K562 (cell line): ENCODE results near the gene HCST. TPM values are rescaled to one million over a fixed set of nuclear protein-coding genes. Genes with fewer than 3 reads are reported as not detected.

Source experiments
- ATF1 ChIP-seq, 2 experiments: fragments of 450-650 bp in 1 of 2; IDR thresholded peaks; 2 replicates each; pipeline ENCODE4 v1.6.1; 2016; ENCODE audit warnings: missing compliant biosample characterization in 1 of 2, missing genetic modification characterization in 1 of 2
- BRF2 ChIP-seq: IDR thresholded peaks from 3 replicates; pipeline ENCODE4 v1.6.1; 2011; ENCODE audit warnings: borderline replicate concordance, mild to moderate bottlenecking; ENCODE audit not compliant: insufficient read length, insufficient read depth
- CEBPZ ChIP-seq: fragments of 150-350 bp; IDR thresholded peaks from 2 replicates; pipeline ENCODE4 v1.6.1; 2014; ENCODE audit warnings: low read depth, mild to moderate bottlenecking, low read length, borderline replicate concordance
- CREB3L1 ChIP-seq: fragments of 450-650 bp; IDR thresholded peaks from 2 replicates; pipeline ENCODE4 v1.6.1; 2014; ENCODE audit warnings: low read depth, mild to moderate bottlenecking, moderate library complexity, borderline replicate concordance
- E2F6 ChIP-seq, 2 experiments: IDR thresholded peaks; 2 replicates each; pipeline ENCODE4 v1.6.1; 2011; ENCODE audit warnings: borderline replicate concordance in 1 of 2, control low read depth in 1 of 2, low read depth in 1 of 2, low read length in 1 of 2, mild to moderate bottlenecking in 1 of 2, mixed read lengths in 1 of 2, moderate library complexity in 1 of 2; ENCODE audit not compliant: insufficient read depth in 1 of 2, insufficient read length in 1 of 2, poor library complexity in 1 of 2, severe bottlenecking in 1 of 2; ENCODE audit errors: extremely low read depth in 1 of 2
- HDAC8 ChIP-seq: fragments of 450-650 bp; IDR thresholded peaks from 2 replicates; pipeline ENCODE4 v1.6.1; 2016; ENCODE audit warnings: mild to moderate bottlenecking, missing genetic modification characterization, moderate library complexity, missing compliant biosample characterization
- HES1 ChIP-seq: fragments of 450-650 bp; IDR thresholded peaks from 2 replicates; pipeline ENCODE4 v1.6.1; 2016; ENCODE audit warnings: low read depth, mild to moderate bottlenecking, moderate library complexity
- HNRNPLL ChIP-seq: fragments of 200-400 bp; formaldehyde crosslinking; IDR thresholded peaks from 2 replicates; pipeline ENCODE4 v1.6.1; 2017; ENCODE audit warnings: low read length, low read depth, mild to moderate bottlenecking; ENCODE audit not compliant: poor library complexity, severe bottlenecking
- MAFF ChIP-seq: IDR thresholded peaks from 2 replicates; pipeline ENCODE4 v1.6.1; 2012; ENCODE audit warnings: low read length, improper control_type of control experiment
- MCM5 ChIP-seq: fragments of 450-650 bp; IDR thresholded peaks from 2 replicates; pipeline ENCODE4 v1.6.1; 2016; ENCODE audit warnings: low read depth
- MTA2 ChIP-seq: fragments of 450-650 bp; IDR thresholded peaks from 2 replicates; pipeline ENCODE4 v1.6.1; 2016; ENCODE audit warnings: low read depth
- NRF1 ChIP-seq, 2 experiments: fragments of 450-650 bp; IDR thresholded peaks in 1 of 2; conservative IDR thresholded peaks in 1 of 2; 2 replicates each; pipeline ENCODE4 v1.6.1; 2014; ENCODE audit warnings: mild to moderate bottlenecking in 2 of 2
- PHF20 ChIP-seq: fragments of 450-650 bp; IDR thresholded peaks from 2 replicates; pipeline ENCODE4 v1.6.1; 2018; ENCODE audit not compliant: partially characterized antibody
- POLR2B ChIP-seq: fragments of 450-650 bp; IDR thresholded peaks from 2 replicates; pipeline ENCODE4 v1.6.1; 2018; ENCODE audit warnings: low read depth; ENCODE audit not compliant: partially characterized antibody
- RBM14 ChIP-seq: fragments of 200-400 bp; formaldehyde crosslinking; IDR thresholded peaks from 2 replicates; pipeline ENCODE4 v1.6.1; 2018; ENCODE audit warnings: low read depth, mild to moderate bottlenecking, low read length, moderate library complexity, borderline replicate concordance; ENCODE audit not compliant: insufficient read depth
- SMAD4 ChIP-seq: fragments of 250-450 bp; sonication (Bioruptor Pico); conservative IDR thresholded peaks from 2 replicates; pipeline ENCODE4 v1.8.0; 2021; ENCODE audit warnings: inconsistent platforms, mild to moderate bottlenecking, moderate library complexity
- SMARCA4 ChIP-seq: fragments of 450-650 bp; IDR thresholded peaks from 2 replicates; pipeline ENCODE4 v1.6.1; 2016
- TBP ChIP-seq: optimal IDR thresholded peaks from 2 replicates; pipeline ENCODE3; 2011; ENCODE audit warnings: low read depth, low read length, improper control_type of control experiment
- ZNF583 ChIP-seq: fragments of 250-450 bp; sonication (Bioruptor Pico); IDR thresholded peaks from 2 replicates; pipeline ENCODE4 v1.4.0; 2020
- polyA plus RNA-seq, 8 experiments: library from polyadenylated mRNA; depleted of rRNA in 4 of 8; stranded (reverse) in 5 of 8; unstranded in 3 of 8; fragments of >200 nt; fragmentation: Nextera tagmentation in 2 of 8; fragmentation: Illumina TruSeq in 1 of 8; extraction: Ambion mirVana in 2 of 8; extraction: Trizol in 1 of 8; gene quantifications; 2 replicates each; pipeline versions ENCODE4 v1.2.1 to v1.2.3, GENCODE V29; 2011 to 2014; ENCODE audit warnings: inconsistent platforms in 1 of 8, missing spikeins in 1 of 8
- total RNA-seq, 7 experiments: library from RNA; depleted of rRNA in 6 of 7; stranded (reverse); fragments of >200 nt in 6 of 7; fragmentation: Illumina TruSeq in 2 of 7; extraction: Trizol in 2 of 7; gene quantifications; 2 replicates each; pipeline versions ENCODE4 v1.2.1 to v1.2.3, GENCODE V29; 2011 to 2021; ENCODE audit warnings: low replicate concordance in 1 of 7

Gene HCST
- total and polyA plus RNA-seq, 9 of the 15 experiments (the other 6 are each of a cell fraction or from before 2014, with no cell fraction given) = 0.29 to 1.9 (median 0.95) TPM; not detected in 2

- peak; percentile 29 for TF ChIP-seq HNRNPLL
- 0 out of 2 replicates have a peak, but pooled peaks have one; percentile 31 for TF ChIP-seq SMAD4 (CRISPR knock-in tag)
- TF ChIP-seq RBM14 = no peak
- TF ChIP-seq E2F6 (IDR thresholded peaks at IDR 0.05; ENCODE audit: borderline replicate concordance in 1 of 2, extremely low read depth in 1 of 2, insufficient read depth in 1 of 2, insufficient read length in 1 of 2, low read depth in 1 of 2, low read length in 1 of 2, poor library complexity in 1 of 2, severe bottlenecking in 1 of 2) = peak in 1 of 2 experiments; percentile 81
- no peak for TF ChIP-seq PHF20
- TF ChIP-seq HDAC8 (tag) = no peak
- TF ChIP-seq CEBPZ = no peak
- peak; percentile 85 to 86 for TF ChIP-seq NRF1 (conservative IDR thresholded peaks at IDR 0.05 in 1 of 2, IDR thresholded peaks at IDR 0.05 in 1 of 2)
- no peak for TF ChIP-seq TBP
- no peak for TF ChIP-seq HES1
- no peak for TF ChIP-seq MTA2
- TF ChIP-seq CREB3L1 = no peak
- TF ChIP-seq MAFF = no peak
- TF ChIP-seq SMARCA4 = no peak
- no peak for TF ChIP-seq BRF2
- TF ChIP-seq ATF1 (CRISPR knock-in tag; IDR thresholded peaks at IDR 0.05) = no peak
- no peak for TF ChIP-seq ATF1 (tag; IDR thresholded peaks at IDR 0.05)
- no peak for TF ChIP-seq MCM5
- no peak for TF ChIP-seq POLR2B
- TF ChIP-seq ZNF583 (CRISPR knock-in tag) = no peak
These were observed 34.0 kb upstream of the HCST start, which contains the start of gene APLP1 (continued) for GRCh38 chr19:35868172-35868822.
